ENCODE results near the gene IFI6. TPM values are rescaled to one million over a fixed set of nuclear protein-coding genes. Genes with fewer than 3 reads are reported as not detected.

IFI6 gene
- total RNA-seq, 1 experiment from 2014 or later: 19.4 TPM

DNA sequence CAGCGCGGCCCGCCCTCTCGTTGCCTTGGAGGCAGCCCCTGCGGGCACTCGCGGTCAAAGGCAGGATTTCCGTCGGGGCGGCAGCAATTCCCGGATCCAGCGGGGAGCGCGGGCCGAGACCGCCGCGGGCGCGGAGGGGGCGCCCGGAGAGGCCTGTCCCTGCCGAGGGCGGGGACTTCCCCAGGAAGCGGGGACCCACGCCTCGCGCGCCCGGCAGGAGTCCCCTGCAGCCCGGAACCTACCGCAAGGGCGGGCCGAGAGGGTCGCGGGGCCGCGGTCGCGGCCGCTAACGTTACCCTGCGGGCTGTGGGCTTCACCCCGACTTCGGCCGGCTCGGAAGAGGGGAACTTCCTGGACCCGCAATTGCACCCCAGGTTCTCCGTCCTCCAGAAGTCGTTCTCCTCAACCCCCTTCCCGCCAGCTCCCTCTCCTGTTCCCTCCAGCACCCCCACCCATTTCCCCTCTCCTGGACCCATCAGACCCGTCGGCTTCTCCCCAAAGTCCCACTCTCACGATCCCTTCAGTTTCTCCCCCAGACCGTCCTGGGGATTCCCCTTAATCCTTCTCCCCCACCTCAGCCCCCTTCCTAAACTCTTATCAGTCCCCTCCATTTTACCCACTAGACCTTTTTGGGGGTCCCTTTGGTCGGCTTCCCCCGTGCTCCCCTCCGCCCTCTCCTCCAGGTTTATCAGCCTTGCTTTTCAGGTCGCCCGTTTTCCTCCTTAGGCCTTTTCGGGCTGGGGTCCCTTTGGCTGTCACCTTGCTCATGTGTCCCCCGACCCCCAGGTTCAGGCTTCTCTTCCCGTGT, 37.6 kb downstream of the IFI6 start:
- Histone ChIP-seq H3K27ac (ENCODE audit: low read depth, low read length, poor library complexity, severe bottlenecking) (no peak overlapping the region), H3K36me3 (ENCODE audit: insufficient read depth, low read length, poor library complexity, severe bottlenecking) (no peaks in the 10 kb centered on the region), H3K4me1 (ENCODE audit: insufficient read depth, low read length, poor library complexity, severe bottlenecking) (no peaks in the 10 kb centered on the region), H3K4me3 (ENCODE audit: low read depth, low read length, poor library complexity, severe bottlenecking) (peak overlapping the region; percentile 38), H3K9me3 (ENCODE audit: low read depth, low read length, poor library complexity, severe bottlenecking) (no peaks in the 10 kb centered on the region), H3K27me3 (replicated peaks; ENCODE audit: insufficient read depth, low read depth, low read length, poor library complexity) (no peaks in the 10 kb centered on the region)
- TF ChIP-seq CTCF (conservative IDR thresholded peaks at IDR 0.05; ENCODE audit: low read depth, low read length): no peak
- no peak for TF ChIP-seq EZH2 (IDR thresholded peaks at IDR 0.05; ENCODE audit: borderline replicate concordance, low read depth, low read length, poor library complexity, severe bottlenecking)
- no peak for DNase-seq (ENCODE audit: low spot score)
- intact Hi-C loops (cut with micrococcal nuclease; ENCODE audit: unreplicated experiment): no loop called here
- POLR2A ChIA-PET (ENCODE audit: low non-redundant PET): no interaction called here
- no TSS peak for BruUV-seq (replicated peaks)
- CTCF ChIA-PET: no interaction called here

DNA sequence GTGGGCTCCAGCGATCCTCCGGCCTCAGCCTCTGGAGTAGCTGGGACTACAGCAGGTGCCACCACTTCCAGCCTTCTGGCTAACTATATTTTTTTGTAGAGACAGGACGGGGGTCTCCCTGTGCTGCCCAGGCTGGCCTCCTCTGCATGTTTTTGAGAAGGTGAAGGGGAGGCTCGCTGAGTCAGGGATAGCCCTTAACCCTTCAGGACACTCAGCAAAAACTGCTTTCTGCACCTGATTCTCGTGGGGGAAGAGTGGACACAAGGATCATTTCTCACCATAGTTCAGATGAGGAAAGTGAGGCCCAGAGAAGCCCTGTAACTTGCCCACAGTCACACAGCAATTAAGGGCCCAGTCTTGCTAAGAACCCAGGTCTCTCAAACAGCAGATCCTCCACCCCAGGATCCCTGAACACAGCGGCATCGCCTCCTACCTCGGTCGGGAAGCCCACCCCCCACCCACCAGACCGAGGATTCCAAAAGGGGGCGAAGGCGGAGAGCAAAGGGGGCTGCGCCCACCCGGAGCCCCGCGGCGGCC, 38.3 kb downstream of the IFI6 start:
- no peak for DNase-seq (ENCODE audit: low spot score)
- Histone ChIP-seq H3K9me3 (ENCODE audit: low read depth, low read length, poor library complexity, severe bottlenecking) (no peaks in the 10 kb centered on the region), H3K36me3 (ENCODE audit: insufficient read depth, low read length, poor library complexity, severe bottlenecking) (no peaks in the 10 kb centered on the region), H3K27ac (ENCODE audit: low read depth, low read length, poor library complexity, severe bottlenecking) (no peak overlapping the region), H3K4me3 (ENCODE audit: low read depth, low read length, poor library complexity, severe bottlenecking) (peak overlapping the region; percentile 38), H3K4me1 (ENCODE audit: insufficient read depth, low read length, poor library complexity, severe bottlenecking) (no peaks in the 10 kb centered on the region), H3K27me3 (replicated peaks; ENCODE audit: insufficient read depth, low read depth, low read length, poor library complexity) (no peaks in the 10 kb centered on the region)
- intact Hi-C loops (cut with micrococcal nuclease; ENCODE audit: unreplicated experiment): no loop called here
- BruUV-seq (replicated peaks): no TSS peak
- ChIA-PET CTCF (no interaction called here), POLR2A (ENCODE audit: low non-redundant PET) (no interaction called here)
- no peak for TF ChIP-seq CTCF (conservative IDR thresholded peaks at IDR 0.05; ENCODE audit: low read depth, low read length)
- no peak for TF ChIP-seq EZH2 (IDR thresholded peaks at IDR 0.05; ENCODE audit: borderline replicate concordance, low read depth, low read length, poor library complexity, severe bottlenecking)

GRCh38 chr1:27633298-27633610, 38.7 kb downstream of the IFI6 start:
- Histone ChIP-seq H3K4me1 (ENCODE audit: insufficient read depth, low read length, poor library complexity, severe bottlenecking) (no peaks in the 10 kb centered on the region), H3K36me3 (ENCODE audit: insufficient read depth, low read length, poor library complexity, severe bottlenecking) (no peaks in the 10 kb centered on the region), H3K9me3 (ENCODE audit: low read depth, low read length, poor library complexity, severe bottlenecking) (no peaks in the 10 kb centered on the region), H3K27ac (ENCODE audit: low read depth, low read length, poor library complexity, severe bottlenecking) (no peak overlapping the region), H3K27me3 (replicated peaks; ENCODE audit: insufficient read depth, low read depth, low read length, poor library complexity) (no peaks in the 10 kb centered on the region), H3K4me3 (ENCODE audit: low read depth, low read length, poor library complexity, severe bottlenecking) (no peak overlapping the region)
- intact Hi-C loops (cut with micrococcal nuclease; ENCODE audit: unreplicated experiment): no loop called here
- TF ChIP-seq CTCF (conservative IDR thresholded peaks at IDR 0.05; ENCODE audit: low read depth, low read length) (no peak), EZH2 (IDR thresholded peaks at IDR 0.05; ENCODE audit: borderline replicate concordance, low read depth, low read length, poor library complexity, severe bottlenecking) (no peak)
- CTCF ChIA-PET: no interaction called here
- POLR2A ChIA-PET (ENCODE audit: low non-redundant PET): no interaction called here
- BruUV-seq (replicated peaks): no TSS peak
- no peak for DNase-seq (ENCODE audit: low spot score)
